Omental fat pad (tissue), 4 donors: Measurements from ENCODE around the gene AGBL1. TPM values are rescaled to one million over a fixed set of nuclear protein-coding genes. Genes with fewer than 3 reads are reported as not detected.

Experiments
- ATAC-seq: fragments of 150-250 bp; one replicate; pipeline ENCODE4 v1.9.1; 2016; ENCODE audit warnings: mild to moderate bottlenecking, moderate library complexity; ENCODE audit not compliant: low FRiP score
- DNase-seq: peaks from one replicate; pipeline ENCODE4 v3.0.0-alpha.2; 2019; ENCODE audit warnings: low spot score
- total RNA-seq, 4 donors: library from RNA; depleted of rRNA; stranded (reverse); fragments of >200 nt; gene quantifications; one replicate each; pipeline ENCODE4 v1.1.0, GENCODE V29; 2016
- TF ChIP-seq, protein P1 (sequence below), 3 donors: fragments of 450-650 bp; IDR thresholded peaks; one replicate each; pipeline ENCODE4 v1.5.1; 2016 to 2017; ENCODE audit warnings: antibody characterized with exemption in 3 of 3, mild to moderate bottlenecking in 3 of 3, moderate library complexity in 2 of 3

The AGBL1 gene
- total RNA-seq, 4 donors from 2014 or later: not detected

DNA sequence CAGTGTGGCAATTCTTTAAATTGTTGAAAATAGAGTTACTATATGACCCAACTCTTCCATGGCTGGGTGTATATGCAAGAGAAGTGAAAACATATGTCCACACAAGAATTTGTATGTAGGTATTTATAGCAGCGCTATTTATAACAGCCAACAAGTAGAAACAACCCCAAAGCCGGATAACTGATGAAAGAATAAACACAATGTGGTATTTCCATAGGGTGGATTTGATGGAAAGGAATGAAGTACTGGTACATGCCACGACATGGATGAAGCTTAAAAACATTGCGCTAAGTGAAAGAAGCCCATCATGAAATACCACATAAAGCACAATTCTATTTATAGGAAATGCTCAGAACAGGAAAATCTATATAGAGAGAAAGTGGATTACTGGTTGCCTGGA, 554.5 kb downstream of the AGBL1 start:
- ATAC-seq (no peak), DNase-seq (no peak)
- TF ChIP-seq, protein P1, sequence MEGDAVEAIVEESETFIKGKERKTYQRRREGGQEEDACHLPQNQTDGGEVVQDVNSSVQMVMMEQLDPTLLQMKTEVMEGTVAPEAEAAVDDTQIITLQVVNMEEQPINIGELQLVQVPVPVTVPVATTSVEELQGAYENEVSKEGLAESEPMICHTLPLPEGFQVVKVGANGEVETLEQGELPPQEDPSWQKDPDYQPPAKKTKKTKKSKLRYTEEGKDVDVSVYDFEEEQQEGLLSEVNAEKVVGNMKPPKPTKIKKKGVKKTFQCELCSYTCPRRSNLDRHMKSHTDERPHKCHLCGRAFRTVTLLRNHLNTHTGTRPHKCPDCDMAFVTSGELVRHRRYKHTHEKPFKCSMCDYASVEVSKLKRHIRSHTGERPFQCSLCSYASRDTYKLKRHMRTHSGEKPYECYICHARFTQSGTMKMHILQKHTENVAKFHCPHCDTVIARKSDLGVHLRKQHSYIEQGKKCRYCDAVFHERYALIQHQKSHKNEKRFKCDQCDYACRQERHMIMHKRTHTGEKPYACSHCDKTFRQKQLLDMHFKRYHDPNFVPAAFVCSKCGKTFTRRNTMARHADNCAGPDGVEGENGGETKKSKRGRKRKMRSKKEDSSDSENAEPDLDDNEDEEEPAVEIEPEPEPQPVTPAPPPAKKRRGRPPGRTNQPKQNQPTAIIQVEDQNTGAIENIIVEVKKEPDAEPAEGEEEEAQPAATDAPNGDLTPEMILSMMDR (IDR thresholded peaks at IDR 0.05): no peak

DNA sequence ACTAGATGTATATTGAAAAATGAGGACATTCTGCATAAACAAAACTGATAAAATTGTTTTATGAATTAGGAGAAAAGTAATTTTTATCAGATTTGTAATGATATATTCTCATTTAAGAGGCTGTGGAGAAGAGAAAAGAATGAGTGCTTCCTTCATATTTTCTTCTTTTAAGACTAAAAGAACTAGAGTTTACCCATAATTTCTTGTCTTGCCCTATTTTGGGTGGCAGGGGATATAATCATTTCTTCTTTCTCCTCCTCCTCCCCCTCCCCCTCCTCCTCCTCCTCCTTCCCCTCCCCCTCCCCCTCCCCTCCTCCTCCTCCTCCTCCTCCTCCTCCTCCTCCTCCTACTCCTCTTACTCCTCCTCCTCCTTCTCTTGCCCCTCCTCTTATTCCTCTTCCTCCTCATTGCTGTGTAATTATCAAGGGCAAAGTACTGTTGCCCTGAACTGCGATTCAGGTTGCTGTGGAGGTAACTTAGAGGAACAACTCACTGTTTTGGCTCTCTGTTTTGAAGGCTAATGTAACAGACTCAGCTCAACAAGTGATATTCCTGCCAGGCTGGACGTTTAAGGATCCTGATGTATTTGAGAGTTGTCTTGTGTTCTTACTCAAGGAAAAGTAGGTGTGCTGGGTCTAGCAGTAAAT, 555.4 kb downstream of the AGBL1 start:
- ATAC-seq: no peak
- DNase-seq: no peak
- TF ChIP-seq, protein P1 (IDR thresholded peaks at IDR 0.05): no peak

DNA sequence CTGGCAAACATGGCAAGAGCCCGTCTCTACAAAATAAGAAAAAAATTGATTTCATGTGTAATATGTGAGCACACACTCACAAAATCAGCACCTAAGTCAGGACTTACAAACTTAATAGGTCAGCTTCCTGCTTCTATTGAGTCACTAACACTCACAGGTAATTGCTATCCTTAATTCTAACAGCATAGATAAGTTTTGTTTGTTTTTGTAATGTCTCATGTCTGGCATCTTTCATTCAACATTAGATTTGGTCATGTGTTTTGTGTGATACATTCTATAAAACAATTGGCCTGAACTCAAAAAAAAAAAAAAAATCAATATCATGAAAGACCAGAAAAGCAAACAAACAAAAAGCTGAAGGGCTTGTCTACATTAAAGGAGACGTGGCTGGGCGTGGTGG, 564.7 kb downstream of the AGBL1 start:
- ATAC-seq: no peak
- DNase-seq: no peak
- TF ChIP-seq, protein P1 (IDR thresholded peaks at IDR 0.05): no peak

DNA sequence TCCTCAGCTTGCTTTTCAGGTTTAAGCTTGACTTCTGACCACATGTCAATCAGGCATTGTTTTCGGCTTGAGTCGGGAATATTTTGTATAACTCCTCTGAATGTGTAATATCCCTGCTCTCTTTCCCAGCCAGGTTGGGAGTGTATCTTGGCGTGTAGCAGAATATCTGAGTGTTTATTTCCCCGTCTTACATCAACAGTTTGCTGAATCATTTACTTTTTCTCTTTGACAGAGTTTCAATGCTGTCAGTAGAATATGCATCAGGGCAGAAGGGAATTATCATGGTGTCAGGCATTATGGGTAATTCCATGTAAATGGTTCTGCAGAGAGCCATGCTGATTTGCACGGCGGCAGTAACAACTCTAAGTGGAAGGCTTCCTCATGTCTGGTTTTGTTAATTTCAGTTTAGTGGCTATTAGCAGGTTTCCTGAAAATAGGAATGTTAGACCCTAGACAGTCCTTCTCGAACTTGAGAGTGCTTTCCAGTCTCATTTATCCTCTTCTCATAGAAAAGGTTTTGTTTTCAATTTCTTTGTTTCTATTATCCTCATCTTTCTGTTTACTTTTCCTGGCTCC, 566.3 kb downstream of the AGBL1 start:
- ATAC-seq (no peak), DNase-seq (no peak)
- TF ChIP-seq, protein P1 (IDR thresholded peaks at IDR 0.05): no peak

DNA sequence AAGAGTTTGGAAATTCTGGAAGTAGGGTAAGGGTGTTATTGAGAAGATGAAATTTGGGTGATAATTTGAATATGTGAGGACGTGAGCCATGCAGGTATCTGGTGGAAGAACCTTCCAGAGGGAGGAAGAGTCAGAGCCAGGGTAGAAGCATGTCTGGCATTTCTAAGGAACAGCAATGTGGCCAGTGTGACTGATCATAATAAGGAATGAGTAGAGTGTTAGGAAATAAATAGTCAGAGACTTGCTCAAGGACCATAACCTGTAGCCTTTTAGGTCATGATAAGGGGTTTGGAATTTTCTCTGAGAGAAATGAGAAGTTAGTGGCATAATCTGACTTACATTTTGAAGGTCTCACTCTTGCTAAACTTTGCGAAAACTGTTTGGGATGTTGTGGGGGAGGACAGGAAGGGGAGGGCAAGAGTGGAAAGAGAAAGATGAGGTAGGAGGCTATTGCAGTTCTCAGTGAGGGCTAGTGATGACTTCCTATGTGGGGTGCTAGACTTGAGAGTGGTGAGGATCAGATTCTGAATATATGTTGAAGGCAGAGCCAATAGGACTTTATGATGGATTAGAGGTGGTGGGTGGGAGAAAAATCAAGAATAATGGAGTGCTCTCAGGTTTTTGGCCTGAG, 568.3 kb downstream of the AGBL1 start:
- TF ChIP-seq, protein P1 (IDR thresholded peaks at IDR 0.05): no peak
- ATAC-seq (no peak), DNase-seq (no peak)

DNA sequence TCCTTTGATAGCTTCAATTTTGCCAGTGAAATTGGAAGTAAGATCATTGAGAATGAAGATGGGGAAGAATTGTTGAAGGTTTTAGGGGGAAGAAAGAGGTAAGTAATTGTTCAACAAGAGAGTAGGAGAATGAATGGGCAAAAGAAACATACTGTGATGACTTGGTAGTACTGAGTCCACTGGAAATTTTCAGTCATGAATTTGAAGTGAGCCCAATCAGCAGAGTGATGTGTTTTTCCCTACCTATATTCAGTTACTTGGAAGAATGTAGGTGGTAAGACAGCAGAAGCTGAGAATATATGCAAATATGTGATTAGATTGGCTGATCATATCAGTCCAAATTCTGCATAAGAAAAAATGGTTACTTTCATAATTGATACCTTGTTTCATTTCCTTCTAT, 569.6 kb downstream of the AGBL1 start:
- ATAC-seq: no peak
- TF ChIP-seq, protein P1 (IDR thresholded peaks at IDR 0.05): no peak

DNA sequence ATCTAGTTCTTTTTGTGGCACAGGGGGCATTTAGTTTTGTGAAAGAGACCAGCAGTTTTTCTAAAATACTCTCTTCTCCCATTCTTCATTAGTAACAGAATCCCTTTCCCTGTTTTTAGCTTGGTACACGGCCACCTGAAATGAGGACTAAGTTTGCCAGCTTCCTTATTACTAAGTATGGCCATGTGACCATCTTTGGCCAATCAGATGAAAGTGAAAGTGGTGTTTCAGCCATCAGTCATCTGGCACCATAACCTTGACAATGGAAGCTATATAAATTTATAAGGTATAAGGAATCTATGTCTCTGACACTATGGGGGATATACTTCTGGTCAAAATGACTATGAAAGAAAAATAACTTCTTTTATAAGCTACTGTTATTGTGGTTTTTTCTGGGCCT, 570.4 kb downstream of the AGBL1 start:
- DNase-seq (no peak), ATAC-seq (no peak)
- TF ChIP-seq, protein P1 (IDR thresholded peaks at IDR 0.05): no peak

More for the DNA sequence above, 569.6 kb downstream of the AGBL1 start:
- DNase-seq: no peak
